SK-N-SH treated with all-trans-retinoic acid at 6 μM for 48 hours (cell line): ENCODE measurements around the gene PEX16.

ENCODE experiments used
- ATAC-seq: fragments of 200-7000 bp; cut with Tn5 transposase; 3 replicates; pipeline ENCODE4 v1.9.1; 2020; ENCODE audit warnings: mild to moderate bottlenecking, moderate library complexity
- BACH2 ChIP-seq: fragments of 250-450 bp; sonication (Bioruptor Pico); IDR thresholded peaks from 2 replicates; pipeline ENCODE4 v1.9.0; 2021; ENCODE audit warnings: mild to moderate bottlenecking, borderline replicate concordance
- CSDC2 ChIP-seq: fragments of 250-450 bp; sonication (Bioruptor Pico); IDR thresholded peaks from 2 replicates; pipeline ENCODE4 v1.5.0; 2020; ENCODE audit warnings: mild to moderate bottlenecking, moderate library complexity
- CSRNP3 ChIP-seq: fragments of 250-450 bp; sonication (Bioruptor Pico); IDR thresholded peaks from 2 replicates; pipeline ENCODE4 v1.5.1; 2021; ENCODE audit warnings: mild to moderate bottlenecking, moderate library complexity
- ESRRG ChIP-seq: fragments of 250-450 bp; sonication (Bioruptor Pico); IDR thresholded peaks from 2 replicates; pipeline ENCODE4 v1.6.1; 2021; ENCODE audit warnings: mild to moderate bottlenecking
- GLIS3 ChIP-seq: fragments of 250-450 bp; sonication (Bioruptor Pico); IDR thresholded peaks from 2 replicates; pipeline ENCODE4 v1.5.0; 2020; ENCODE audit warnings: mild to moderate bottlenecking, moderate library complexity
- ISL1 ChIP-seq: fragments of 250-450 bp; sonication (Bioruptor Pico); IDR thresholded peaks from 2 replicates; pipeline ENCODE4 v2.1.2; 2022; ENCODE audit warnings: mild to moderate bottlenecking, moderate library complexity
- OSR1 ChIP-seq: fragments of 250-450 bp; sonication (Bioruptor Pico); IDR thresholded peaks from 2 replicates; pipeline ENCODE4 v1.8.0; 2022; ENCODE audit warnings: moderate library complexity, mild to moderate bottlenecking, inconsistent platforms
- PATZ1 ChIP-seq: fragments of 250-450 bp; sonication (Bioruptor Pico); IDR thresholded peaks from 2 replicates; pipeline ENCODE4 v1.8.0; 2020; ENCODE audit warnings: mild to moderate bottlenecking, moderate library complexity, borderline replicate concordance
- PPARA ChIP-seq: fragments of 250-450 bp; sonication (Bioruptor Pico); IDR thresholded peaks from 2 replicates; pipeline ENCODE4 v1.5.0; 2020; ENCODE audit warnings: mild to moderate bottlenecking, borderline replicate concordance
- RARB ChIP-seq: fragments of 250-450 bp; sonication (Bioruptor Pico); IDR thresholded peaks from 2 replicates; pipeline ENCODE4 v1.8.0; 2021; ENCODE audit warnings: mild to moderate bottlenecking, moderate library complexity
- SNAI2 ChIP-seq: fragments of 250-450 bp; sonication (Bioruptor Pico); IDR thresholded peaks from 2 replicates; pipeline ENCODE4 v1.5.0; 2020; ENCODE audit warnings: mild to moderate bottlenecking, moderate library complexity
- TCF4 ChIP-seq: fragments of 250-450 bp; sonication (Bioruptor Pico); IDR thresholded peaks from 2 replicates; pipeline ENCODE4 v1.8.0; 2021; ENCODE audit warnings: mild to moderate bottlenecking, moderate library complexity, borderline replicate concordance
- TOX ChIP-seq: fragments of 250-450 bp; sonication (Bioruptor Pico); IDR thresholded peaks from 2 replicates; pipeline ENCODE4 v1.8.0; 2021; ENCODE audit warnings: mild to moderate bottlenecking, moderate library complexity, borderline replicate concordance
- TSHZ2 ChIP-seq: fragments of 250-450 bp; sonication (Bioruptor Pico); IDR thresholded peaks from 2 replicates; pipeline ENCODE4 v1.5.0; 2020; ENCODE audit warnings: mild to moderate bottlenecking, moderate library complexity
- ZC3H10 ChIP-seq: fragments of 250-450 bp; sonication (Bioruptor Pico); IDR thresholded peaks from 2 replicates; pipeline ENCODE4 v1.5.1; 2021; ENCODE audit warnings: mild to moderate bottlenecking, moderate library complexity
- ZFP3 ChIP-seq: fragments of 250-450 bp; sonication (Bioruptor Pico); IDR thresholded peaks from 2 replicates; pipeline ENCODE4 v1.5.0; 2020; ENCODE audit warnings: mild to moderate bottlenecking, moderate library complexity
- ZFP30 ChIP-seq: fragments of 450-650 bp; formaldehyde crosslinking; IDR thresholded peaks from 2 replicates; pipeline ENCODE4 v1.5.0; 2022; ENCODE audit warnings: mild to moderate bottlenecking, moderate library complexity
- ZNF565 ChIP-seq: fragments of 450-650 bp; formaldehyde crosslinking; conservative IDR thresholded peaks from 2 replicates; pipeline ENCODE4 v1.5.0; 2020; ENCODE audit warnings: low read depth, mild to moderate bottlenecking, moderate library complexity
- ZNF70 ChIP-seq: fragments of 450-650 bp; formaldehyde crosslinking; IDR thresholded peaks from 2 replicates; pipeline ENCODE4 v1.5.0; 2020; ENCODE audit warnings: mild to moderate bottlenecking, moderate library complexity
- ZNF8 ChIP-seq: fragments of 450-650 bp; formaldehyde crosslinking; IDR thresholded peaks from 2 replicates; pipeline ENCODE4 v1.5.0; 2020; ENCODE audit warnings: mild to moderate bottlenecking, moderate library complexity

PEX16 gene

GRCh38 chr11:45922425-45923082 is 4.9 kb upstream of the PEX16 start, which contains the start of gene LARGE2:
TSS of gene LARGE2 (plus strand) at chr11:45922656. CDS start at chr11:45922883, 227 bp downstream.
- TF ChIP-seq OSR1, result no peak
- no peak for TF ChIP-seq SNAI2
- TF ChIP-seq GLIS3 (CRISPR knock-in tag), result no peak
- TF ChIP-seq ZFP30 (CRISPR knock-in tag), result no peak
- no peak for TF ChIP-seq ISL1
- TF ChIP-seq CSRNP3, result no peak
- TF ChIP-seq TSHZ2 (CRISPR knock-in tag), result no peak
- TF ChIP-seq ZC3H10 (CRISPR knock-in tag), result no peak
- TF ChIP-seq TOX, result no peak
- TF ChIP-seq ZFP3 (CRISPR knock-in tag), result no peak
- TF ChIP-seq ZNF565 (CRISPR knock-in tag), result no peak
- no peak for TF ChIP-seq ZNF8
- TF ChIP-seq TCF4 (CRISPR knock-in tag), result no peak
- no peak for TF ChIP-seq CSDC2 (CRISPR knock-in tag)
- TF ChIP-seq BACH2 (CRISPR knock-in tag), result no peak
- no peak for TF ChIP-seq ESRRG
- TF ChIP-seq PATZ1 (CRISPR knock-in tag), result no peak
- no peak for TF ChIP-seq RARB (CRISPR knock-in tag)
- no peak for ATAC-seq

- TF ChIP-seq CSRNP3 (no peak), PPARA (CRISPR knock-in tag) (no peak)
- TF ChIP-seq, all 23 proteins: peak for 0
- ATAC-seq, result no peak
Measured at GRCh38 chr11:45921561-45922424, 4.1 kb upstream of the PEX16 start.

GRCh38 chr11:45920531-45921477 is 3.1 kb upstream of the PEX16 start:
- no peak for TF ChIP-seq ZNF565 (CRISPR knock-in tag)
- TF ChIP-seq ZFP30 (CRISPR knock-in tag), result no peak
- TF ChIP-seq PATZ1 (CRISPR knock-in tag), result no peak
- no peak for TF ChIP-seq ISL1
- TF ChIP-seq CSDC2 (CRISPR knock-in tag), result no peak
- TF ChIP-seq ESRRG, result no peak
- no peak for TF ChIP-seq PPARA (CRISPR knock-in tag)
- TF ChIP-seq ZNF70, result no peak
- TF ChIP-seq ZNF8, result no peak
- TF ChIP-seq, all 23 proteins: peak for 0
- no peak for ATAC-seq
